OCI-LY1 (cell line): Measurements from ENCODE around the gene CHRNB2.

Source experiments
- EZH2 ChIP-seq: fragments of 200-600 bp; sonication (generic), shearing (Covaris generic); IDR thresholded peaks from 2 replicates; pipeline ENCODE4 v1.8.0; 2017; ENCODE audit warnings: borderline replicate concordance, mixed run types, mild to moderate bottlenecking, antibody characterized with exemption, low read length, moderate library complexity, mixed read lengths
- TF ChIP-seq, protein P1 (sequence below): fragments of 200-600 bp; sonication (generic), shearing (Covaris generic); IDR thresholded peaks from 2 replicates; pipeline ENCODE4 v1.5.1; 2017; ENCODE audit warnings: mild to moderate bottlenecking, antibody characterized with exemption, low read length, moderate library complexity, mixed read lengths

DNA sequence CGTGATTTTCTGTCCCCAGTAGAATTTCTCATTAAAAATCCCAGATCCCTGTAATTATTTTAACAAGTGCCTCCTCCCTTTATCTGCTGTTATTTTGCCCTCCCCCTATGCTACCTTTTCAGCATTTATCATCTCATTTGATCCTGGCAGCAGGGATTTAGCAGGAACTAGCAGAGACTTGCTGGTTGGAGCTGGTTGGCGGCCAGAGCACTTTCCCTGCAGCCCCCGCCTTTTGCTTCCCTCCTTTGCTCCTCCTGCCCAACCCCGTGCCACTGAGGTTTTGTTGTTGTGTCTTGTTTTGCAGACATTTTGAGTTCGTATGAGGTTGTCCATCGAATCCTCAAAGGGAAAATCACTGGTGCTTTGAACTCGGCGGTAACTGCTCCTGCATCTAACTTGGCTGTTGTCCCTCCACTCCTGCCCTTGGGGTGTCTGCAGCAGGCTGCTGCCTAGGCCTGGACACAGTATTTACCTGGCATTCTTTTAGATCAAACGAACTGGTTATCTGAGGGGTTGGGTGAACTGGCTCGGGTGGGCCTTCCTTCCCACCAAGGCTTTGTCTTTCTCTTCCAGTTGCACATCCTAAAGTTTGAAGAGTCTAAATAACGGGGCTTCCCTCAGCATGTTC is 20.4 kb upstream of the CHRNB2 start:
- TF ChIP-seq, protein P1, sequence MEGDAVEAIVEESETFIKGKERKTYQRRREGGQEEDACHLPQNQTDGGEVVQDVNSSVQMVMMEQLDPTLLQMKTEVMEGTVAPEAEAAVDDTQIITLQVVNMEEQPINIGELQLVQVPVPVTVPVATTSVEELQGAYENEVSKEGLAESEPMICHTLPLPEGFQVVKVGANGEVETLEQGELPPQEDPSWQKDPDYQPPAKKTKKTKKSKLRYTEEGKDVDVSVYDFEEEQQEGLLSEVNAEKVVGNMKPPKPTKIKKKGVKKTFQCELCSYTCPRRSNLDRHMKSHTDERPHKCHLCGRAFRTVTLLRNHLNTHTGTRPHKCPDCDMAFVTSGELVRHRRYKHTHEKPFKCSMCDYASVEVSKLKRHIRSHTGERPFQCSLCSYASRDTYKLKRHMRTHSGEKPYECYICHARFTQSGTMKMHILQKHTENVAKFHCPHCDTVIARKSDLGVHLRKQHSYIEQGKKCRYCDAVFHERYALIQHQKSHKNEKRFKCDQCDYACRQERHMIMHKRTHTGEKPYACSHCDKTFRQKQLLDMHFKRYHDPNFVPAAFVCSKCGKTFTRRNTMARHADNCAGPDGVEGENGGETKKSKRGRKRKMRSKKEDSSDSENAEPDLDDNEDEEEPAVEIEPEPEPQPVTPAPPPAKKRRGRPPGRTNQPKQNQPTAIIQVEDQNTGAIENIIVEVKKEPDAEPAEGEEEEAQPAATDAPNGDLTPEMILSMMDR, result no peak
- TF ChIP-seq EZH2, result no peak
